K562 (cell line): ENCODE measurements around the gene ADCY9. TPM values are rescaled to one million over a fixed set of nuclear protein-coding genes. Genes with fewer than 3 reads are reported as not detected.

Experiments used
- ATAC-seq: fragments of 200-7000 bp; cut with Tn5 transposase; 3 replicates; pipeline ENCODE4 v1.9.1; 2020; ENCODE audit warnings: moderate library complexity
- BruUV-seq: library from RNA; stranded (reverse); fragments of 400-500 nt; replicated peaks from 2 replicates; lab custom pipeline; 2021; lab: Mats Ljungman, UMichigan
- CTCF ChIA-PET: fragments of 300-600 bp; formaldehyde crosslinking; extraction: SDS; loops from one replicate; lab custom pipeline; 2021; ENCODE audit warnings: low intra/inter-chr PET ratio; lab: Yijun Ruan, JAX
- POLR2A ChIA-PET: fragments of 300-600, 350-650 bp; sonication (Branson Sonifier 250); formaldehyde crosslinking; extraction: SDS; loops from one replicate; lab custom pipeline; 2021; ENCODE audit warnings: antibody characterized with exemption, inconsistent platforms; lab: Yijun Ruan, JAX
- DNase-seq, 4 experiments: peaks; one replicate each; pipeline versions ENCODE4 v3.0.0 to v3.0.0-alpha.2; 2011 to 2018; ENCODE audit warnings: low spot score in 3 of 4, mixed read lengths in 3 of 4; ENCODE audit errors: extremely low read depth in 1 of 4
- FAIRE-seq: peaks from 2 replicates; lab custom pipeline; 2011; peaks lifted over from hg19 to GRCh38; lab: Jason Lieb, UNC
- H2AFZ ChIP-seq: 2 replicates; pipeline ENCODE4 v1.6.0; 2011; ENCODE audit warnings: low read depth, low read length, control low read depth, inconsistent platforms
- H3K27ac ChIP-seq: fragments of 200-600 bp; 3 replicates; pipeline ENCODE4 v1.8.0; 2011; ENCODE audit warnings: low read depth, mild to moderate bottlenecking, control low read depth, inconsistent platforms, low read length, moderate library complexity, mixed read lengths; ENCODE audit errors: extremely low read depth
- H3K27me3 ChIP-seq, 2 experiments: fragments of 300-600 bp in 1 of 2; 2 replicates in 1 of 2; 3 replicates in 1 of 2; pipeline versions ENCODE4 v1.6.0 to v1.8.0; 2011; ENCODE audit warnings: inconsistent platforms in 2 of 2, low read length in 2 of 2, mild to moderate bottlenecking in 1 of 2, mixed read lengths in 1 of 2, moderate library complexity in 1 of 2; ENCODE audit not compliant: control insufficient read depth in 2 of 2, insufficient read depth in 2 of 2
- H3K36me3 ChIP-seq: fragments of 300-600 bp; 3 replicates; pipeline ENCODE4 v1.8.0; 2011; ENCODE audit warnings: mild to moderate bottlenecking, low read length, inconsistent platforms; ENCODE audit not compliant: control insufficient read depth, insufficient read depth
- H3K4me1 ChIP-seq, 2 experiments: fragments of 200-600 bp in 1 of 2; replicated peaks in 1 of 2; 2 replicates in 1 of 2; 3 replicates in 1 of 2; pipeline versions ENCODE4 v1.5.1 to v1.8.0; 2011; ENCODE audit warnings: inconsistent platforms in 2 of 2, low read length in 2 of 2, mild to moderate bottlenecking in 1 of 2, mixed read lengths in 1 of 2, moderate library complexity in 1 of 2; ENCODE audit not compliant: control insufficient read depth in 2 of 2, insufficient read depth in 2 of 2
- H3K4me2 ChIP-seq: 2 replicates; pipeline ENCODE4 v1.6.1; 2011; ENCODE audit warnings: low read length, control low read depth, inconsistent platforms, mixed read lengths; ENCODE audit not compliant: insufficient read depth
- H3K4me3 ChIP-seq: fragments of 200-600 bp; sonication (generic), shearing (Covaris generic); 2 replicates; pipeline ENCODE4 v1.5.1; 2016; ENCODE audit warnings: control low read depth, inconsistent platforms
- H3K79me2 ChIP-seq: fragments of 200-600 bp; 3 replicates; pipeline ENCODE4 v1.8.0; 2011; ENCODE audit warnings: low read length, inconsistent platforms; ENCODE audit not compliant: control insufficient read depth, insufficient read depth
- H3K9ac ChIP-seq, 2 experiments: 2 replicates each; pipeline versions ENCODE4 v1.6.0 to v1.6.1; 2011; ENCODE audit warnings: low read depth in 2 of 2, low read length in 2 of 2, control low read depth in 1 of 2, inconsistent platforms in 1 of 2, mild to moderate bottlenecking in 1 of 2, mixed read lengths in 1 of 2; ENCODE audit not compliant: insufficient read depth in 1 of 2
- H3K9me1 ChIP-seq: one replicate; pipeline ENCODE4 v1.6.0; 2011; ENCODE audit warnings: inconsistent platforms, mild to moderate bottlenecking, low read length, moderate library complexity; ENCODE audit not compliant: control insufficient read depth, insufficient read depth
- H3K9me3 ChIP-seq: replicated peaks from 2 replicates; pipeline ENCODE4 v1.5.1; 2011; ENCODE audit warnings: low read depth, low read length, inconsistent platforms; ENCODE audit not compliant: control insufficient read depth, insufficient read depth
- H4K20me1 ChIP-seq: replicated peaks from 2 replicates; pipeline ENCODE4 v1.6.1; 2011; ENCODE audit warnings: low read length, inconsistent platforms, mixed read lengths; ENCODE audit not compliant: control insufficient read depth, insufficient read depth
- ARHGAP35 ChIP-seq: fragments of 450-650 bp; IDR thresholded peaks from 2 replicates; pipeline ENCODE4 v1.6.1; 2018; ENCODE audit not compliant: partially characterized antibody
- E2F1 ChIP-seq: sonication (generic); formaldehyde crosslinking; IDR thresholded peaks from 2 replicates; pipeline ENCODE4 v1.8.1; 2023; ENCODE audit warnings: mild to moderate bottlenecking, missing genetic modification reagents, moderate library complexity
- HDAC2 ChIP-seq: fragments of 450-650 bp; IDR thresholded peaks from 2 replicates; pipeline ENCODE4 v1.6.1; 2016; ENCODE audit warnings: mild to moderate bottlenecking
- MEF2D ChIP-seq: conservative IDR thresholded peaks from 2 replicates; pipeline ENCODE4 v1.6.1; 2016; ENCODE audit warnings: low read depth, missing genetic modification characterization, missing compliant biosample characterization
- POLR2A ChIP-seq: fragments of 450-650 bp; conservative IDR thresholded peaks from 2 replicates; pipeline ENCODE4 v1.6.1; 2016
- RERE ChIP-seq: sonication (generic); formaldehyde crosslinking; IDR thresholded peaks from 2 replicates; pipeline ENCODE4 v1.8.0; 2023; ENCODE audit warnings: missing genetic modification reagents, mild to moderate bottlenecking, borderline replicate concordance
- SMAD2 ChIP-seq: fragments of 150-350 bp; IDR thresholded peaks from 2 replicates; pipeline ENCODE4 v1.6.1; 2014; ENCODE audit warnings: low read depth, mild to moderate bottlenecking, low read length
- THRA ChIP-seq: fragments of 450-650 bp; IDR thresholded peaks from 2 replicates; pipeline ENCODE4 v1.6.1; 2017; ENCODE audit warnings: mild to moderate bottlenecking, moderate library complexity
- WGBS: fragments of 100-300 bp; shearing (Covaris generic); methylation state at CpG from one replicate; pipeline ENCODE4 v1.1.6; 2016; ENCODE audit warnings: low coverage, mixed read lengths; ENCODE audit not compliant: insufficient coverage; ENCODE audit errors: missing lambda C conversion rate; 5-methylcytosine and 5-hydroxymethylcytosine counted together
- in situ Hi-C: fragments of 300-500 bp; cut with MboI; formaldehyde crosslinking; loops from 4 replicates; pipeline ENCODE4 v1.15.0; 2018; ENCODE audit warnings: inconsistent platforms, mixed read lengths
- intact Hi-C: fragments of 100-400 bp; cut with micrococcal nuclease; formaldehyde crosslinking; loops from 2 replicates; pipeline ENCODE4 v1.14.2; 2022
- polyA plus RNA-seq, 8 experiments: library from polyadenylated mRNA; depleted of rRNA in 4 of 8; stranded (reverse) in 5 of 8; unstranded in 3 of 8; fragments of >200 nt; fragmentation: Nextera tagmentation in 2 of 8; fragmentation: Illumina TruSeq in 1 of 8; extraction: Ambion mirVana in 2 of 8; extraction: Trizol in 1 of 8; gene quantifications; 2 replicates each; pipeline versions ENCODE4 v1.2.1 to v1.2.3, GENCODE V29; 2011 to 2014; ENCODE audit warnings: inconsistent platforms in 1 of 8, missing spikeins in 1 of 8
- total RNA-seq, 7 experiments: library from RNA; depleted of rRNA in 6 of 7; stranded (reverse); fragments of >200 nt in 6 of 7; fragmentation: Illumina TruSeq in 2 of 7; extraction: Trizol in 2 of 7; gene quantifications; 2 replicates each; pipeline versions ENCODE4 v1.2.1 to v1.2.3, GENCODE V29; 2011 to 2021; ENCODE audit warnings: low replicate concordance in 1 of 7

The ADCY9 gene
- total and polyA plus RNA-seq, 9 of the 15 experiments (the other 6 are each of a cell fraction or from before 2014, with no cell fraction given), result 0.03 to 0.29 (median 0.17) TPM

- H3K9me1 ChIP-seq, result no peaks in the 10 kb centered on the region
- intact Hi-C loops (no loop called here), in situ Hi-C loops (no loop called here)
- TF ChIP-seq HDAC2 (no peak), ARHGAP35 (no peak)
- H3K27me3 ChIP-seq, result peaks cover 26 to 40% of the 10 kb centered on the region in 2 experiments; a peak in 4 of 5 replicates
- 5% methylated on average over 5 of the region's 6 CpGs for WGBS
- ATAC-seq, result no peak
- no peak for DNase-seq
- POLR2A ChIA-PET, result interaction anchor here (1.3 kb wide), 1 partner anchor 9 kb away, joined by 5 read pairs; no protein-coding TSS in a partner anchor
- H3K27ac ChIP-seq, result no peak overlapping the region
- H3K4me3 ChIP-seq, result no peak overlapping the region
- CTCF ChIA-PET, result no interaction called here
- H3K9me3 ChIP-seq, result peaks cover 7% of the 10 kb centered on the region
- no peak overlapping the region for H3K9ac ChIP-seq
- no peaks in the 10 kb centered on the region for H3K79me2 ChIP-seq
- H3K4me1 ChIP-seq, result no peaks in the 10 kb centered on the region
- H3K4me2 ChIP-seq, result no peak overlapping the region
- no peaks in the 10 kb centered on the region for H4K20me1 ChIP-seq
- no peaks in the 10 kb centered on the region for H3K36me3 ChIP-seq
- no peak overlapping the region for H2AFZ ChIP-seq
- no peak for FAIRE-seq
- BruUV-seq, result no TSS peak
These were observed 57.9 kb downstream of the ADCY9 start for GRCh38 chr16:4058386-4058785.

- intact Hi-C loops, result no loop called here
- ATAC-seq, result no peak
- 10% methylated on average over 17 of the region's 17 CpGs for WGBS
- no peak for TF ChIP-seq E2F1 (CRISPR knock-in tag)
- no peak for TF ChIP-seq SMAD2
- no peak for TF ChIP-seq THRA
- TF ChIP-seq MEF2D (tag), result no peak
- no peak for TF ChIP-seq RERE (CRISPR knock-in tag)
- TF ChIP-seq POLR2A, result no peak
These were observed 58.8 kb downstream of the ADCY9 start for GRCh38 chr16:4057439-4057877.

More at GRCh38 chr16:4057439-4057877, 58.8 kb downstream of the ADCY9 start:
- no peaks in the 10 kb centered on the region for H3K4me1 ChIP-seq
- ChIA-PET POLR2A (interaction anchor here (0.8 kb wide), 1 partner anchor 293 kb away, joined by 3 read pairs; no protein-coding TSS in a partner anchor), CTCF (no interaction called here)
- FAIRE-seq (no peak), DNase-seq (no peak)
- H4K20me1 ChIP-seq, result no peaks in the 10 kb centered on the region
- H2AFZ ChIP-seq, result no peak overlapping the region
- no peak overlapping the region for H3K4me2 ChIP-seq
- H3K36me3 ChIP-seq, result no peaks in the 10 kb centered on the region
- no TSS peak for BruUV-seq
- in situ Hi-C loops, result no loop called here
- H3K9me1 ChIP-seq, result no peaks in the 10 kb centered on the region
- no peaks in the 10 kb centered on the region for H3K79me2 ChIP-seq
- no peak overlapping the region for H3K9ac ChIP-seq
- peaks cover 32 to 50% of the 10 kb centered on the region in 2 experiments; a peak in 4 of 5 replicates for H3K27me3 ChIP-seq
- H3K4me3 ChIP-seq, result no peak overlapping the region
- peaks cover 7% of the 10 kb centered on the region for H3K9me3 ChIP-seq
- H3K27ac ChIP-seq, result no peak overlapping the region
